ENCODE measurements around the gene ALPI. TPM values are rescaled to one million over a fixed set of nuclear protein-coding genes. Genes with fewer than 3 reads are reported as not detected.

Gene ALPI
- total RNA-seq: not detected in 2 replicates

GRCh38 chr2:232455426-232456255, at the start of gene ALPI:
TSS of gene ALPI (plus strand) at chr2:232456153. CDS start at chr2:232456200, 47 bp downstream.

GRCh38 chr2:232406556-232407310, 49.2 kb upstream of the ALPI start, which contains the start of gene ALPG:
TSS of gene ALPG (plus strand) at chr2:232406844. CDS start at chr2:232406895, 51 bp downstream.

GRCh38 chr2:232487385-232488096, 31.6 kb downstream of the ALPI start, which contains the start of gene ECEL1:
TSS of gene ECEL1 (minus strand) at chr2:232487834. CDS start at chr2:232486653, 1,181 bp downstream.

Other genes with a start within 250 kb of the ALPI start
- not detected in 2 replicates for gene ALPP, start 77.4 kb upstream of the ALPI start, total RNA-seq
- not detected in 2 replicates for gene ALPG, start 49.3 kb upstream of the ALPI start, total RNA-seq
- gene ECEL1, start 31.7 kb downstream of the ALPI start, total RNA-seq: not detected in 2 replicates
- not detected in 2 replicates for gene PRSS56, start 64.2 kb downstream of the ALPI start, total RNA-seq
- not detected in 2 replicates for gene CHRND, start 70.0 kb downstream of the ALPI start, total RNA-seq
- not detected in 2 replicates for gene CHRNG, start 83.5 kb downstream of the ALPI start, total RNA-seq
- gene TIGD1, start 94.4 kb downstream of the ALPI start, total RNA-seq: 5.9 and 7.0 TPM in 2 replicates
- 73.1 and 91.3 TPM in 2 replicates for gene EIF4E2, start 94.5 kb downstream of the ALPI start, total RNA-seq
- gene EFHD1, start 177.5 kb downstream of the ALPI start, total RNA-seq: not detected in 2 replicates
- 45.6 and 59.8 TPM in 2 replicates for gene GIGYF2, start 241.2 kb downstream of the ALPI start, total RNA-seq